CD1c-positive myeloid dendritic cell (primary cell): Measurements from ENCODE around the gene MRNIP.
"Not testable (repeated sequence)": the region's sequence is repeated elsewhere in the genome, so short reads cannot be mapped to it uniquely, and the experiment has no call there.

Experiments used
- DNase-seq: peaks from one replicate; pipeline ENCODE4 v3.0.0-alpha.2; 2016; ENCODE audit errors: extremely low spot score

The MRNIP gene

GRCh38 chr5:179871533-179871932 is 12.9 kb upstream of the MRNIP start:
- not testable (repeated sequence) for DNase-seq

- no peak for DNase-seq
These were observed 12.3 kb upstream of the MRNIP start for GRCh38 chr5:179870952-179871351.

GRCh38 chr5:179870403-179870903 is 11.8 kb upstream of the MRNIP start:
- DNase-seq: no peak

GRCh38 chr5:179869641-179870402 is 11.2 kb upstream of the MRNIP start:
- no peak for DNase-seq

GRCh38 chr5:179869101-179869500 is 10.5 kb upstream of the MRNIP start:
- no peak for DNase-seq

- DNase-seq: no peak
These were observed 9.9 kb upstream of the MRNIP start for GRCh38 chr5:179868541-179868940.

- no peak for DNase-seq
These were observed 8.9 kb upstream of the MRNIP start for GRCh38 chr5:179867476-179867875.

- DNase-seq: no peak
These were observed 8.5 kb upstream of the MRNIP start for GRCh38 chr5:179867079-179867465.

GRCh38 chr5:179866241-179867078 is 7.8 kb upstream of the MRNIP start:
- peak; percentile 1 for DNase-seq

GRCh38 chr5:179865491-179866240 is 7.0 kb upstream of the MRNIP start:
- DNase-seq: no peak

- no peak for DNase-seq
These were observed 6.1 kb upstream of the MRNIP start for GRCh38 chr5:179864686-179865085.

GRCh38 chr5:179863449-179864085 is 5.0 kb upstream of the MRNIP start:
- no peak for DNase-seq

- no peak for DNase-seq
These were observed 4.3 kb upstream of the MRNIP start for GRCh38 chr5:179862891-179863290.

- no peak for DNase-seq
These were observed 3.7 kb upstream of the MRNIP start for GRCh38 chr5:179862296-179862695.

GRCh38 chr5:179860301-179860700 is 1.7 kb upstream of the MRNIP start:
- no peak for DNase-seq

- peak; percentile 29 for DNase-seq
These were observed 404 bp downstream of the MRNIP start for GRCh38 chr5:179858241-179858585.

GRCh38 chr5:179854356-179854755 is 4.3 kb downstream of the MRNIP start:
- DNase-seq: no peak

- peak; percentile 44 for DNase-seq
These were observed 5.5 kb downstream of the MRNIP start for GRCh38 chr5:179852993-179853547.

GRCh38 chr5:179841621-179842020 is 17.0 kb downstream of the MRNIP start:
- no peak for DNase-seq

- no peak for DNase-seq
These were observed 17.9 kb downstream of the MRNIP start for GRCh38 chr5:179840766-179841165.

- no peak for DNase-seq
These were observed 18.3 kb downstream of the MRNIP start for GRCh38 chr5:179840321-179840720.
